GM10847 (cell line): ENCODE results near the gene MORC1.

Source experiments
- POLR2A ChIP-seq: IDR thresholded peaks from 2 replicates; pipeline ENCODE4 v1.6.1; 2011; ENCODE audit not compliant: insufficient read length; ENCODE audit errors: extremely low read depth

MORC1 gene

DNA sequence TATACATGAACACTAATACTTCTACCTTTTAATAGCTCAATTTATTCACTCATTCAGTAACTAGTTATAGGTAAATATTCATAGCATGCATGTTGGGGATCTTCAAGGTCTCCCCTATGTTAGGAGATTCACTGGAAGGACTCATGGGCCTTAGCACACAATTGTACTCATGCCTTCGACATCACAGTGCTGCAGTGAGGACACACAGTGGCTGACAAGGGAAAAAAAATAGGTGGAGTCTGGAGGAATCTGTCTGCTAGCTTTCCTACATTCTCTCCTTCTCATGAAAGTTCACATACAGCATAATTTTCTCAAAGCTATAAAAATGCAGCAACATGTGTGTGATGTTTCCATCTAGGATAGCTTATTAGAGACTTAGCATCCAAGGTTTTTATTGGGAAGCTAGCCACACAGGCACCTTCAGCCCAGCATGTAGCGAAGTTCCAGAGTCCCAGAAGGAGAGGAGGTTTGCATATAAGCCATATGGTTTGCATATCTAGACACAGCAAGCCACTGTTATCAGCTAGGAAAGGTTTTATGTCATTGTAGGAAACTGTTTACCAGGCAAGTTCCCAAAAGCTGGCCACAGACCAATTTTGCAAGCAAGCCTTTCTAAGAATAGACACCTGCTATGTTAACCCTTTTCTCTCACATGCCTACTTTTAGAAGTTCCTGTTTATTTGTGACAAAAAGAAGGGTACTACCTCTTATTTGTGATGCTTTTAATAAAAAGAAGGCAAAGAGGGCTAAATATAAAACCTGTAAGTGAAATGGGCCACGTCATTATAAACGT, 46.4 kb downstream of the MORC1 start:
- no peak for TF ChIP-seq POLR2A

- TF ChIP-seq POLR2A: no peak
Observed at GRCh38 chr3:109070211-109070610, 47.7 kb downstream of the MORC1 start.

DNA sequence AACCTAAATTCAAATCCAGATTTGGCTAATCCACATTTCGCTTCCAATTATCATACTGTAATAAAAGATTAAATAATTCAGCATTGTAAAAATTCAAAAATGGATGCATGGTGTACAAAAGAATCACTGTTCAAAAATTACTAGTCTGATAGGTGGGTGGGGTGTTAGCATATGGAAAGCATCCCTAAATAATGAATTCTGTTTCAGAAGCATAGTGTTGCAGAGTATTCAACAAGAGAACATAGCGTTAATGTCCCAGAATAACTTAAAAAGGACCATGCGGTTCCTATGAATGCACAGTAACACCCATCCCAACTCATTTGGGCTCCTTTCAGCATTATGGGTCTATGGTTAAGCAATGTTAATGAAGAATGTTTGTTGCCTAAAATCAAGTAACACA, 51.1 kb downstream of the MORC1 start:
- TF ChIP-seq POLR2A: no peak

DNA sequence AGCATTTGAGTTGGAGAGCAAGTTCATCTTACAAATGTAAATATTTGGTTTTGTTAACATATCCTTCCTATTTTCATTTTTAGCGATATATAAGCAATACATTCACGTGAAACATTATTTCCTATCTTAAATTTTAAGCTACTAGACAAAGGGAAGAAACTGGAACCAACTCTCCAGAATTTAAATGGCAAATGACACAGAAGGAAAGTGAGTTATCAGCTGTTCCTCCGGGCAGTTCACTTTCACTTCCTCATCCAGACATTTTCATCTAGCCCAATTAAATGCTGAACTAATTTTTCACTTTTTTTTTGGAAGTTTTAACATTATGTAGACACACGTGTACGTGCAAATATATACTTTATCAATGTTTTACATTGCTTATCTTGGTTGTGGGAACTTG, 58.7 kb downstream of the MORC1 start:
- TF ChIP-seq POLR2A: no peak

GRCh38 chr3:109057616-109058015, 60.3 kb downstream of the MORC1 start:
- TF ChIP-seq POLR2A: no peak

DNA sequence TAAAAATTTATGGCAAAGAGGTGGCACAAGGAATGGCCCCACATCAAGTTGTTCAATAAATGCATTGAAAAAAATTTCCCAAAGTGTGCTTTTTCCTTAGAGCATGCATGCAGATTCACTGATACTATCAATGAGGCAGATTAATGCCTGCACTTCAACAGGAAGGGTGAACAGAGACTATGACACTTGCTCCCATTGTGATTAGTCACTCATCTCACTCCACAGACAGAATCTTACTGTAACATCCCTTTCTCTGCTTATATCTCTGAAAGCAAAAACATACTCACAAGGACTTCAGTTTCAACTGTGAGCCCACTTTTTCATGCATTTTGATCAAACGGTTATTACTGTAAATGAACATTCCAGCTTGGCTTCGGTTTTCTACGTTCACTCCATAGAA, 60.9 kb downstream of the MORC1 start:
- TF ChIP-seq POLR2A: no peak

- no peak for TF ChIP-seq POLR2A
Observed at GRCh38 chr3:109050591-109051167, 67.3 kb downstream of the MORC1 start.

- no peak for TF ChIP-seq POLR2A
Observed at GRCh38 chr3:109047366-109047765, 70.6 kb downstream of the MORC1 start.

DNA sequence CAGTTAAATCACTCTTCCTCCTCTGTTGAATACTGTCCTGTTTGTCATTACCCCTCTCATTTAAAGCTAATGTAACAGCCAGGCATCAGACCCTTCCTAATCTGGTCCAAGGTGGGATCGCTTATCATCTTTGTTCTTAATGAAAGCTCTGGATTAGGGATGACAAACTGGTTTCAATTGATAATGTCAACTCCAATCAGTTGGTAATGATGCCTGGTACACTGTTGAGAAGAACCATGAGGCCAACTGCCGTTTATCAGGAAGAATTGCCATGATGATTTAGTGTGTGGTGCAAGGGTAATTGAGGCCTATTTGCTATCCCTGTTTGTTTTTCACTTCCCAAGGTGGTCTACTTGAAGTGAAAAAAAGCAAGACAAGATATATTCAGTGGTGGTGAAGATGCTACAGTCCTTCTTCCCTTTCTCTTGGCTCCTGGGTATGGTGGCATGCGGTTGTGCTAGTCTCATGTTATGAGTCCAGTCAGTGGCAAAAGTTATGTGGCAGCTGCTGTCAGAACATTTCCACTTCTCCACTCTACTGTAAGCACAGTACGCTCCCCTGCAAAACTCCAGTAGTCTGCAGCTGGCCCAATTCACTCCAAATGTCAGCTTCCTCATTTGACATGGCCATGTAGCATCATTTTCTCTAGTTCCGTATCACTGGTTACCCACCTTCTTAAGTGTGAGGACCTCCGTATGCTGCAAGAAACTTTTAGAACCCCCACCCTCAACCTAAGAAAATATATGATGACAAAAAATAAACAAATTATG, 72.5 kb downstream of the MORC1 start:
- no peak for TF ChIP-seq POLR2A

DNA sequence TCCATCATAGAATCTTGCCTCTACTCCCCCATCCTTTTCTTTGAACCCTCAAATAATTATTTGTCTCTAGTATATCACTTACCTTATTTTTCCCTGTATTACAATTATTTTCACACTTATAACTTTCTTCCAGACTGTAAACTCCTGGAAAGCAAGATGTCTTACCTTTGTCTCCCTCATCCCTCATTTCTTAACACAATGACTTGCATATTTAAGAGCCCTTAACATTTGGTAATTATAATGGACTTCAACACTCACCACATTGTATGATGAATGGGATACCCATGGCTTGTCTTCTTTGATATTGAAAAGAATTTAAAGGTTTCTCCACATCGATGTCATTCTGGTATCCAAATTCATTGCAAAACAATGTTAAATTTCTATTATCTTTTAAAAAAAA, 82.9 kb downstream of the MORC1 start:
- no peak for TF ChIP-seq POLR2A

GRCh38 chr3:109033000-109033660, 84.8 kb downstream of the MORC1 start:
- TF ChIP-seq POLR2A: no peak

GRCh38 chr3:109028753-109029152, 89.2 kb downstream of the MORC1 start:
- TF ChIP-seq POLR2A: no peak

GRCh38 chr3:109026821-109027220, 91.1 kb downstream of the MORC1 start:
- no peak for TF ChIP-seq POLR2A

GRCh38 chr3:109025896-109026295, 92.0 kb downstream of the MORC1 start:
- TF ChIP-seq POLR2A: no peak

DNA sequence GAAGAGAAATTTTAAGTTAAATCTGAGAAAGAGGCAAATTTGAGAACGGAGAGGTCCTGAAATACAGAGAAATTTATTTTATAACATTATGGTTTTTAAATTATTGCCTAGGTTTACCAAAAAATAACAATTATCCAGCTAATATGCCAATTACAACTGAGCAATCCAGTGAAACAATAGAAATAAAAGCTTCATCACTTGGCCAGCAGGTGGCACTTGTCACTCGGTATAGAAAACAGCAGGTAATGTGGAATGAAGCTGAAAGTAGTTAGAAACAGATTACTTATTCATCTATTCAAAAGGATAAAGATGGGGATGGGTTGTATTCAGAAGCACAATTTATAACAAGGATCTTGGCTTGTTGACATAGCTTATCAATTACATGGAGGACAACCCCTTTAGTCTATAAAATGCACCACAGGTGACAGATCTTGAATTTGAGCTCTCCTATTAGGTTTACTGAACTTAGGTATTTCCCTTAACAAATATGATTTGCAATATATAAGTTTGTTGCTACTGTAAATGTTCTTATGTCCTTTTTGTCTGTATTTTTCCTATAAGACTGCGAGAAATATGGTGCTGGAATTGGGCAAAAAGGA, 94.2 kb downstream of the MORC1 start:
- no peak for TF ChIP-seq POLR2A
